UCSD-AML1 (cell line): ENCODE results near the gene HERC2.
"Not testable (repeated sequence)": the region's sequence is repeated elsewhere in the genome, so short reads cannot be mapped to it uniquely, and the experiment has no call there.

Experiments used
- DNase-seq: peaks from one replicate; lab custom pipeline; 2025; ENCODE audit not compliant: unreplicated experiment; lab: John Stamatoyannopoulos, UW

The HERC2 gene

GRCh38 chr15:28227303-28227702, 94.7 kb downstream of the HERC2 start:
- DNase-seq, result not testable (repeated sequence)

- DNase-seq, result not testable (repeated sequence)
Observed at GRCh38 chr15:28222612-28223011, 99.4 kb downstream of the HERC2 start.

GRCh38 chr15:28221696-28222095, 100.3 kb downstream of the HERC2 start:
- DNase-seq, result not testable (repeated sequence)

GRCh38 chr15:28219116-28219515, 102.9 kb downstream of the HERC2 start:
- no peak for DNase-seq

- DNase-seq, result not testable (repeated sequence)
Observed at GRCh38 chr15:28216946-28217546, 104.9 kb downstream of the HERC2 start.

- DNase-seq, result not testable (repeated sequence)
Observed at GRCh38 chr15:28215521-28215920, 106.5 kb downstream of the HERC2 start.

- not testable (repeated sequence) for DNase-seq
Observed at GRCh38 chr15:28214006-28214790, 107.8 kb downstream of the HERC2 start.

GRCh38 chr15:28213393-28213792, 108.6 kb downstream of the HERC2 start:
- DNase-seq, result not testable (repeated sequence)

GRCh38 chr15:28208583-28208982, 113.4 kb downstream of the HERC2 start:
- DNase-seq, result no peak

GRCh38 chr15:28205640-28206039, 116.3 kb downstream of the HERC2 start:
- not testable (repeated sequence) for DNase-seq

- DNase-seq, result not testable (repeated sequence)
Observed at GRCh38 chr15:28203055-28203828, 118.7 kb downstream of the HERC2 start.

GRCh38 chr15:28202124-28202523, 119.9 kb downstream of the HERC2 start:
- DNase-seq, result not testable (repeated sequence)

GRCh38 chr15:28198215-28198614, 123.8 kb downstream of the HERC2 start:
- DNase-seq, result not testable (repeated sequence)

GRCh38 chr15:28197694-28198093, 124.3 kb downstream of the HERC2 start:
- DNase-seq, result not testable (repeated sequence)

- DNase-seq, result not testable (repeated sequence)
Observed at GRCh38 chr15:28196581-28196980, 125.4 kb downstream of the HERC2 start.

GRCh38 chr15:28192772-28193171, 129.2 kb downstream of the HERC2 start:
- DNase-seq, result no peak

GRCh38 chr15:28191832-28192231, 130.1 kb downstream of the HERC2 start:
- DNase-seq, result no peak

- DNase-seq, result no peak
Observed at GRCh38 chr15:28190391-28191174, 131.4 kb downstream of the HERC2 start.

GRCh38 chr15:28185148-28185895, 136.7 kb downstream of the HERC2 start:
- DNase-seq, result no peak

- no peak for DNase-seq
Observed at GRCh38 chr15:28184166-28184565, 137.8 kb downstream of the HERC2 start.
